CD4-positive, alpha-beta T cell treated with Interleukin-4 for 1 hour (primary cell): ENCODE measurements around the gene STEAP2.
A peak's percentile ranks its signal among the peaks of the same experiment; 100 is the strongest.
"Not testable (repeated sequence)": the region's sequence is repeated elsewhere in the genome, so short reads cannot be mapped to it uniquely, and the experiment has no call there.

Experiments used
- DNase-seq, 2 donors: peaks; one replicate each; pipeline ENCODE4 v3.0.0-alpha.2; 2020 to 2022

The STEAP2 gene

DNA sequence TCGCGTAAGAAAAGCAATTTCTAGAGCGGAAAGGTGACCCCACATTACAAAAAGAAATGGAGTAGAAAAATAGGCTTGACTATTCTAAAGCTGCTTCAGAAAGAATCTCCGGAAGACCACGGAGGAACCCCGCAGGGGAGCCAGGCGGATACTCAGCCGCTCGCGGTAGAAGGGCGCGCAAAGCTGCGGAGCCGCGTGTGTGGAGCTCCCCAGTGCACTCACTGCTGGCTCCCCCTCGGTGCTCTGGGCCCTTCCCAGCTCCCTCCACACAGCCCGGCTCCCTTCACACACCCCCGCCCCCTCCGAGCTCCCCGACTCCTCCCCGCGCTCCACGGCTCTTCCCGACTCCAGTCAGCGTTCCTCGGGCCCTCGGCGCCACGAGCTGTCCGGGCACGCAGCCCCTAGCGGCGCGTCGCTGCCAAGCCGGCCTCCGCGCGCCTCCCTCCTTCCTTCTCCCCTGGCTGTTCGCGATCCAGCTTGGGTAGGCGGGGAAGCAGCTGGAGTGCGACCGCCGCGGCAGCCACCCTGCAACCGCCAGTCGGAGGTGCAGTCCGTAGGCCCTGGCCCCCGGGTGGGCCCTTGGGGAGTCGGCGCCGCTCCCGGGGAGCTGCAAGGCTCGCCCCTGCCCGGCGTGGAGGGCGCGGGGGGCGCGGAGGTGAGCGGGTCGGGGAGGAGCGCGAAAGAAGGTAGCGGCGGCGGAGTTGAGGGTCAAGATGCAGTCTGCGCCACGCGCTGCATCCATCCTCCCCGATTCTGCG, at the start of gene STEAP2:
Gene STEAP2, plus strand, starts transcription at position 350 of the 758 bp plus-strand sequence. CDS start 13,343 bp downstream, outside the sequence.
- peak in 1 of 2 donors; percentile 2 for DNase-seq

DNA sequence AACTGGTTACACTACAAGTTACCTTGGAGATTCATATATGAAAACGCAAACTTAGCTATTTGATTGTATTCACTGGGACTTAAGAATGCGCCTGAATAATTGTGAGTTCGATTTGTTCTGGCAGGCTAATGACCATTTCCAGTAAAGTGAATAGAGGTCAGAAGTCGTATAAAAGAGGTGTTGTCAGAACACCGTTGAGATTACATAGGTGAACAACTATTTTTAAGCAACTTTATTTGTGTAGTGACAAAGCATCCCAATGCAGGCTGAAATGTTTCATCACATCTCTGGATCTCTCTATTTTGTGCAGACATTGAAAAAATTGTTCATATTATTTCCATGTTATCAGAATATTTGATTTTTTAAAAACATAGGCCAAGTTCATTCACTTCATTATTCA, 48.0 kb upstream of the STEAP2 start:
- DNase-seq = no peak

DNA sequence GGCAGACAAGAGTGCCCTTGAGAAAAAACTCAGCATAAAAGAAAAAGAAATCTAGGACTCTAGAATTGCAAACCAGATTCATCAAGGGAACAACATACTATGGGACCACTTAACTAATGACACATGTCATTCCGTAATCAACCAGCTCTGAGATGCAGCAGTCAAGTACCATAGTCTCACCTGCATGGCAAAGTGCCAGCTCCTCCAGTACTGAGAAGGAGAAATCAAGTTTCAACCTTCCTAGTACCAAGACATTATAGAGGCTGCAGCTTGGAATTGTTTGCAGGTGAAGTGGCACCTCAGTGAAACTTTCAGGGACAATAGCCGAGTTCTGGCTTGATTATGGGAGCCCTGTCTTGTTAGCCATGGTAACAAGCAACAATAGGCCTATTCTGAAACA, 45.8 kb upstream of the STEAP2 start:
- no peak for DNase-seq

DNA sequence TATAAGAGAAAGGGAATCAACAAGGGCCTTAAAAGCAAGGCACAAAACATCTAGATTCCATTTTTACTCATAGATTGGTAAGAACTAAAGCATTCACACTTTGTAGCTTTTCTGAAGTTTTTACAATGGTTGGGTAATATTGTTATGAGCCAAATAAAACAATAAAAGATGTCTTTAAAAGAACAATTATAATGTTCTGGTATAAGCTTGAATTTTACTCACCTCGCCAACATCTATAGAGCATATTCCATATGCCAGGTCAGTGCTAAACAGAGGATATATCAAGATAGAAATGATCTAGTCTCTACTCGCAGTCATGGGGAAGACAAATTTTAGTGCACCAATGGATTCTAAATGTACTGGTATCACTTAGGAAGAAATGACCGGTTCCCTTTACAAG, 45.4 kb upstream of the STEAP2 start:
- DNase-seq = no peak

DNA sequence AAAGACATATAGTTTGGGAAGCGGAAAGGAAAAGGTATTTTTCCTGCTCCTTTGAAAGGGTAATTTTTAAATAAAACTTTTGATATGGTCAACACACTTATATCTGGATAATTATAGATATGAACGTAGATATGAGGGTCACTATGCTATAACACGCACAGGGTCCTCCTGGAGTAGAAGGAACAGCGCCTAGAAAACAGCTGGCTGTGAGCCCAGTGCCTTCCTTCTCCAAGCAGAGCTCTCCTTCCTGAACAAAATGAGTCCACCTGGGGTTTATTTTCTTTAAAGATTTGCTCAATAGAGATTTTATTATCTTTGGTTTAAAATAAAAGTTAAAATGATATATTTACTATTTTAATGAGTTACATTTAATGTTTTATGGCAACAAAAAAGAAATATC, 44.2 kb upstream of the STEAP2 start:
- no peak for DNase-seq

DNA sequence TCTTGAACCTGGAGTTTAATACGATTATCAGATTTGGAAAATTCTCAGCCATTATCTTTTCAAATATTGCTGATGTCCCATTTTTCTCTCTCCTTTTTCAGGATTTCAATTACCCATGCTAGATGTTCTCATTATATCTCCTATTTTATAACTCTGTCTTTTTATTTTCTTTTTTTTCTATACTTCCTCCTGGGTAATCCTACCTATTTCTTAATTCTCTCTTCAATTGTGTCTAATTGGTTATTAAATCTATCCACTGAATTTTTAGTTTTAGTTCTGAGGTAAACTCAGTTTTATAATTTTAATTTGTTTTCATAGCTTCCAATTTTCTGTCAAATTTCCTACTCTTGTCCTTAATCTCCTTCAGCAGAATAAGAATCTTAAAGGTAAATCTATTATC, 41.6 kb upstream of the STEAP2 start:
- DNase-seq = no peak

DNA sequence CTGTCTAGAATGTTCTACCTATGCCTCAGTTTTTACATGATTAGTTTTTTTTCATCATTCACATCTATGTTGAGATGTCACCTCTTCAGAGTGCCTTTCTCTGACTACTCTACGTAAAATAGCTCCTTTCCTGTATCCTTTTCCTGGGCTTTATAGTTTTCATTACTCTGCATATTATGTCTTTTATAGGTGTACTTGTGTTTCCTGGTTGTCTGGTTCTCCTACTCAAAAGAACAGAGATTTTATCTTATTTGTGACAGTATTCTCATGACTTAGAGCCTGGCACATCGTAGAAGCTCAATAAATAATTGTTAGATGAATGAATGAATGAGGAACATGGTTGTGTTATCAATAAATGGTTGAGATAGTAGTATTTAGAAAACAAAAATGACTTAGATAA, 39.4 kb upstream of the STEAP2 start:
- DNase-seq = no peak

DNA sequence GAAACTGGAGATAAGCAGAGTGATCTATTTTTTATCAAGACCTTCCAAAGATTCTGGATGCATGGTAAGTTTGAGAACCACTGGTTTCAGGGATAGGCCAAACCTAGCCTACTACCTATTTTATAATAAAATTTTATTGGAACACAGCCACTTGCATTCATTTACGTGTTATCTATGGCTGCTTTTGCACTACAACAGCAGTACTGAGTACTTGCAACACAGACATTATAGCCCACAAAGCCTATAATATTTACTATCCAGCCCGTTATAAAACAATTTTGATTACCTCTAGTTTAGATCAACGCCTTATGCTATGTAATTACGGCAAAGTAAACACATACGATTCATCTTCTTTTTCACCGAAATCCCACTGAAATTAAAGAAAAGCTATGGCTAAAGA, 38.9 kb upstream of the STEAP2 start:
- no peak for DNase-seq

DNA sequence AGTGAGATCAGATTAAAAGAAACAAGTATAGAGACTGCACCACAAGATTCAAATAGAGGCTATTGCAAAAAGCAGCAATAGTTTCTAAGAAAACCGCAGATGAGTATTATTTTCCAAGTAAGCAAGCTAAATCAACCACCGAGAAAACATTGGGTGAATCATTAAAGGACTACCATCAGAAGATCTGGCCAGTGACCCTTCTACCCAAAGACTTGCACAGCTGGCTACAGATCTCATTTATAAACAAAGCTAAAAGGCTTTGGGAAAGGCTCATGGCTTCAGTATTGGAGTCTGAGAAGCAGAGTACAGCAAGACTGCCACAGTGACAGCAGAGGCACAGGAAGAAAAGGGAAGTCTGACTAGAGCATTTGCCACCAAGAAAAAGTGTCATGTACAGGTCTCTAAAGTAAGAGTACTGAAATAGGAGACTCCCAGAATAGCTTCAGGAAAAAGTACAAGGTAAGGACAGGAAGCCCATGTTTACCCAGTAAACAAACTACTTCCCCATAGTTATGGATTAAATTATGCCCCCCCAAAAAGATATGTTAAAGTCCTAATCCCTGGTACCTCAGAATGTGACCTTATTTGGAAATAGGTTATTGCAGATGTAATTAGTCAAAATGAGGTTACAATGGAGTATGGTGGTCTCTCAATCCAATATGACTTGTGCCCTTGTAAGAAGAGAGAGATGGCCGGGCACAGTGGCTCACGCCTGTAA, 38.3 kb upstream of the STEAP2 start:
- DNase-seq = no peak

DNA sequence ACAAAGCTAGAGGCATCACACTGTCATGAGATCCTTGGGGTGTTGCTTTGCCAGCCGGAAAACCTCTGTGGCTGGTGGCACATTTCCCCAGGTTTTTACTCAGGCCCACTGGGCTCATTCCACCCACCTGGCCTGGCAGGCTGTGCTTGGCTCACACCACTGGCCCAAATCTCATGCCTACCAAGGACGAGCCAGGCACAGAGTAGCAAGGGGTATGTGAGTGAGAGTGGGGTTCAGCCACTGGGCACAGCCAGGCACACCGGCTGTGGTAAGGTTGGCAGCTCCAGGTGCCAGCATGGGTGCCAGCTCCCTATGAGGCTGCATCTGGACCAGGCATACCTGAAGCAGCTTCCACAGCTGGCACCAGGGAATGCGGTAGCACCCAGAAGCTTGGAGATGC, 35.9 kb upstream of the STEAP2 start:
- DNase-seq = no peak

DNA sequence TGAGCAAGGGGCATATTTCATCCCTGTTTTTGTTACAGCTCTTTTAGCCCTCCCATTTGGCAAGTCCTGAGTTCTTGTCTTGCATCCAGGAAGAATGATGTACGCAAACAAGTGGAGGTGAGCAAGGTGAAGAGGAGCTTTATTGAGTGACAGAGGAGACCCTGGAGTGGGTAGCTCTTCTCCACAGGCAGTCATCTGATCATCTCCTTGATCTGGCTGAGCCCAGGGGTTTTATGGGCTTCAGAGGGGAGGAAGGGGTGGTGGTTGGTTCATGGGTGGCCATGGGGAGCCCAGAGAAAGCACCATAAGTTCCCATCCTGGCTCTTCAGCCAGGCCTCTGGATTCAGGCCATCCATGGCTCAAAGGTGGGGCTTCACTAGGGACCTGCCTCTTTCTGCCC, 35.3 kb upstream of the STEAP2 start:
- DNase-seq = no peak

DNA sequence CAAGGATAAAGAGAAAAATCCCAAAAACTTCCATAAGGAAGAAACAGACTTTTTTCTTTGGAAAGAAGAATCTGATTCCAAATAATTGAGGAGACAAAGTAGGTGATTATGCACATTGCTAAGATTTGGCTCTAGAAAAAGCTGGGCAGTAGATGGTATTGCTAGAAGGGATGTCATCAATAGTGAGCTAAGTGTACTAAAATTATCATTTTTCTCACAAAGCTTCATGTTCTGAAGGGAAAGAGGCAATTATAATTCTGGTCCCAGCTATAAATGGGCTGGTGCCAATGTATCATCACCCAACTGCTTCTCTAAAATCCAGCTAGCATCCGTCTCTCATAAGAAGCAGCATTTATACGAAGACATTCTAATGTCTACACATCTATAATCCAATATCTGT, 33.4 kb upstream of the STEAP2 start:
- no peak for DNase-seq

DNA sequence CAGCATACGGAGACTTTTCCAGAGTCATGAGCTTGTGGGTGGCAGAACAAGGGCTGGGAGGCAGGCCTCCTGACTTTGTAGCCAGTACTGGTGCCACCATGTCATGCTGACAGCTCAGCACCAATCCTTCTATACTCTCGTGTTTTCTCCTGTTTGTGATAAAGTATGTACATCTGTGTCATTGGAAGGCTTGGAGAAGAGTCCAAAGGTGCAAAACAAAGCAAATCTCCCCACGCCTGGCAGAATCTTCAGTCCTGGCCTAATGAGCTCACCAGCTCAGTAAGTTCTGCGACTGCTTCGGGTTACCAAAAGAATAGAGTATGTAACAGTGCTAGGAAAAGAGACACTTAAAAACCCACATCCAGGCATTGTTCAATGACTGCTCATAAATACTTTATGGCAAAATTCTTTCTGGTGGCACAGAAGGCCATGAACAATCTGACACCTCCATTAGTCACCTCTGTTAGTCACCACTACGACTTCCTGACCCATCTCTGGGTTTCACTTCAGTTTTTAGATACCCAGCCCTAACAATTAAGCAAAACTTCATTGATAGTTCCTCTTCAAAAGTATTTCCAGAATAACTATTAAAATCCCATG, 32.8 kb upstream of the STEAP2 start:
- DNase-seq = peak in 1 of 2 donors; percentile 15

DNA sequence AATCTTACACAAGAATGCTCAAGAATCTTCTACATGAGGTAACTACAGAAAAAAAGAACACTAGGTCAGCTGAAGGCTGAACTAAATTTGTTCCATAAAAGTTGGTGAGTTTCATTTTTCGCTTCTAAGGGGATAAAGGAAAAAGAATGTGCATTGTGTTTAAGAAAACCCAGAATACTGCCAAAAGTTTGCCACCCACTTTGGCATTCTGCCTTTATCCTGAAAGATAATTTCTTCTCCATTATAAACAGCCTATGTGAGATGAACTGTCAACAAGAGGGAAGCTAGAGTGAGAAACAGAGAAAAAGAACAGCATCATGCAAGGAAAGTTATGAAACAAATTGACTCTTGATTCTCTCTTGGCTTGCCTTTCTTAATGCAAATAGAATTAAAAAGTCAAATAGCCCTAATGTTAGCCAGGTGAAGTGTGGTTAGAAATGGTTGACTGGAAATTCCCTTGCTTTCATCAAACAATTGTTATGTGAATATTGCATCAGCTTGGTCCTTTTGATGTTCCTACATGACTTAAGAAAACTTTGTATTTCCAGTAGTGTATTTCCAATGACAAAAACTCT, 31.4 kb upstream of the STEAP2 start:
- no peak for DNase-seq

DNA sequence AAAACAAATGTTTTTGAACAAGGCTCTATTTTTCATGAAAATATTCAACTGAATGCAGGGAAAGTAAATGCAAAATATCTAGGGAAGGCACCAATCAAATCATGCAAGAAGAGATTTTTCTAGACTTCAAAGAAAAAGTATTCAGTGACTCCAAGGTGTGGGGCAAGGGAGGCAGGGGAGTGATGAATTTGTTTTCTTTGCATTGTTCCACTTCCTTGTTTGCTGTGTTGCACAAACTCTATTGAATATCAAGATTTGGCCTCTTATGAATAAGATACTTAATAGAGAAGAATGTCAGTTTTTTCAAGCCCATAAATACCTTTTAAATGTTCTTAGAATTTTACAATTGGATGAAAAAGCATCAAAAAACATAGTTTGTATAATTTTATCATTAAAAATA, 30.9 kb upstream of the STEAP2 start:
- no peak for DNase-seq

DNA sequence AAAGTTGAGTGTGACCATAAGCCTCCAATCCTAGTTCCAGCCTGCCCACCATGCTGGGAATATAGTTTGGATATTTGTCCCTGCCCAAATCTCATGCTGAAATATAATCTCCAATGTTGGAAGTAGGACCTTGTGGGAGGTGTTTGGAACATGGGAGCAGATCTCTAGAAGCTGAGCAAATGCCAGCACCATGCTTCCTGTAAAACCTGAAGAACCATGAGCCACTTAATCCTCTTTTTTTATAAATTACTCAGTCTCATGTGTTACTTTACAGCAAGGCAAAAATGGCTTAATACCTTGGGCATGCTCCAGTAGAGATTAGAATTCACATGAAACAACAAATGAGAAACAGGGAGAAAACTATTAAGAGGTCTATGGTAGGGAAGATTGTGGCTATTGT, 30.1 kb upstream of the STEAP2 start:
- DNase-seq = no peak

DNA sequence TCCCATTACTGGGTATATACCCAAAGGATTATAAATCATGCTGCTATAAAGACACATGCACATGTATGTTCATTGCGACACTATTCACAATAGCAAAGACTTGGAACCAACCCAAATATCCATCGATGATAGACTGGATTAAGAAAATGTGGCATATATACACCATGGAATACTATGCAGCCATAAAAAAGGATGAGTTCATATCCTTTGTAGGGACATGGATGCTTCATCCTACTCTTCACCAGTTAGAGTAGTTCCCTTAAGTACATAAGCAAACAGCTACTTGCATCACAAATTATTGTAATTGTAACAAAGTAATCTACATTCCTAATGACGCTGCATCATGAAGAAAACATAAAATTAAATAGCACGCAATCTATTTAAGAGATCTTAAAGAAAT, 25.2 kb upstream of the STEAP2 start:
- not testable (repeated sequence) for DNase-seq

DNA sequence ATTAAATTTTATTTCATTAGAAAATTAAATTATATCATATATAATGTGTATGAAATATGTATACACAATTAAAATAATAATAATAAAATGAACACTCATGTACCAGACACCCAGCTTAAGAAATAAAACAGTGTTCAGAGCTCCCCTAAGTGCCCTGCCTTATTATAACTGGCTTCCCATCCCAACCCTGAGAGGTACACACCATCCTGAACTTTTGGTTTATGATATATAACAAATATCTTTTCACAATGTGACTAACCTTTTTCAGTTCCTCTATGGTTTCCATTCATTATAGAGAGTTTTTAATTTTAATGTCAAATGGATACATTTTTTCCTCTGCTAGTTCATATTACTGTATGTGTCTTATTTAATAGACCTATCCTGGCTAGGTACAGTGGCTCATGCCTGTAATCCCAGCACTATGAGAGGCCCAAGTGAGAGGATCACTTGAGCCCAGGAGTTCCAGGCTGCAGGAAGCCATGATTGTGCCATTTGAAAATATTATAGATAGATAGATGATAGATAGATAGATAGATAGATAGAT, 24.0 kb upstream of the STEAP2 start:
- no peak for DNase-seq

DNA sequence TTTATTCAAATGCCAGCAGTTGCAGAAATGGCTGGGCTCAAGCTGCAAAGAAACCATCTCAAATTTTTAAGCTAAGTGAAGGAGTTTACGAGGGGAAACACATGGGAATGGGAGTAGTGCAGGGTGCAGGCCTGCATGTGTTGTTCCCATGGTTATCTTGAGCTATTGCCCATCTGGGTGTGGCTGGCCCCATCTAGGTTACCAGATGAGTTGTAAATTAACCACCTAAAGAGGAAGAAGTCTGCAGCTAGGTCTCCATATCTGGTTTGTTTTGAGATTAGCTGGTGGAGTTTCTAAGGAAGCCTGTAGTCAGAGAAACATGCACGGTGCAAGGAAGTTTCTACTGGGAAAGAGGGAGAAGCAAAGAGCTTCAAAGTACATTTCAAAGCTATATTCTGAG, 23.3 kb upstream of the STEAP2 start:
- no peak for DNase-seq

DNA sequence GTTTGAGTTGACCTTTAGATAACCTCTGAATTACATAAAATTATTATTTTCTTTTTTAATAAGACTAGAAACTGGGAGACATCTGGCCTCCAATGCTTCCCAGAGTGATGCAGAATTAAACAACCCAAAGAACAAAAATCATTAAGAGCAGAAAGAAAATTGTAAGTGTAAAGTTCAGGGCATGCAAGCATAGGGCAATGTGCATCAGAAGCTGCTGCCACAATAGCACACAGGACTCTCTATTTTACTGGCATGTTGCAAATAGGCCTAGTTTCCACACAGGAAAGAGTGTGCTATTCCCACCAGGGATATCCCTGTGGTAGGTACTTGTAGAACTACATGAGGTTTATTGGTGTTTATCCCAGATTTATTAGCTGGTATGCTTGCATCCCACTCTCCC, 20.5 kb upstream of the STEAP2 start:
- DNase-seq = no peak

DNA sequence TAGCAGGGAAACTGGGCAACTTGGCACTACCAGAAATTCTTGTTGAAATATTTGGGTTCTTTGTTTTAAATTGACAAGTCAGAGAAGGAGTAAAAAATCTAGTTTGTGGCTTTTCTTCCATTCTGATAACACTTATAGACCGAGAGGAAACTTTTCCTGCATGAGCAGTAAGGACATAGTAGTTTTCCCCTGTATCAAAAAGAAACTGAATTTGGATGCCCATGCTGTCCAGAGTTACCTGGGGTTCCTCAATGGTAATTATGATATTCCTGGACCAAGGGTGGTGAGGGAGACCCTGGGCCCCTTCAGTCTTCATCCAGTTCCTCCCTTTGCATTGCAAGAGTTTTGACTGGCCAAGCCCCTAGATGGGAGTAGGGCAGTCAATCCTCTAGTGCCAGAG, 19.9 kb upstream of the STEAP2 start:
- DNase-seq = no peak

DNA sequence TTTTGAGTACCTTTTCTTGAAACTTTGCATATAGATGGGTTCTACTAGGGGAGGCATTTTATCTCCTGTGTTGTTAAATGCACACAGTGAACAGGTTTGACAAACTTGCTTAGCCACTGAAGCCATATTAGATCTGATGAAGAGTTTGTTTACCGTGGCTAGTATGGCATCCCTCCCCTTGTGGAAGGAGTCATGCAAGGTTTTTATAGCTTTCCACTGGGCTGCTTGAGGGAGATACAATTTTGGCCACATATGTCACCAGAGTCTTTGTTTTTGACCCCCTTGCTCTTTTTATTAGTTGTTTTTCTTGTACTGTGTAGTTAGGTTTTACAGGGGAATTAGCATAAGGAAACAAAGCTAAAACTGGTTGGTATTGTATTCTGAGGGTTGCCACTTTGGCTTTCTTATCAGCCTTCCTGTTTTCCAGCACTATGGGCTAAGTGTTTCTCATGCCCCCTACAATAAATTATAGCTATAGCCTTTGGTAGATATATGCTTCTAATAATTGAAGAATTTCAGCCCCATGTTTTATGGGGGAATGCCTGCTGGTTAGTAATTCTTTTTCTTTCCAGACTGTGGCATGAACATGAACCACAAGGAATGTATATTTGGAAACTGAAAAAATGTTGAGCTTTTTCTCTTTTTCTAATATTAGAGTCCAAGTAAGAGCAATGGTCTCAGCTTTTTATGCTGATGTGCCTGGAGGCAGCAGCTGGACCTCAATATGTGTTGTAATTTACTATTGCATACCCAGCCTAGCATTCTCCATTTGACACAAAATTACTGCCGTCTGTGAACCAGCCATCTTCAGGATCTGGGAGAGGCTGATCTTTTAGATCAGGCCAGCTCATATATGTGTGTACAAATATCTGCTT, 18.4 kb upstream of the STEAP2 start:
- DNase-seq = no peak
